H1 (cell line): ENCODE results near the gene DHH. TPM values are rescaled to one million over a fixed set of nuclear protein-coding genes. Genes with fewer than 3 reads are reported as not detected.

Source experiments
- CTCF ChIA-PET: fragments of 300-600 bp; sonication (Branson Sonifier 250); formaldehyde crosslinking; loops from one replicate; lab custom pipeline; 2021; ENCODE audit not compliant: partially characterized antibody; lab: Charles Lee
- POLR2A ChIA-PET: fragments of 300-600 bp; sonication (Branson Sonifier 250); formaldehyde crosslinking; loops from one replicate; lab custom pipeline; 2021; ENCODE audit warnings: inconsistent platforms; ENCODE audit not compliant: partially characterized antibody; lab: Charles Lee
- DNase-seq, 2 experiments: peaks; one replicate each; pipeline versions ENCODE4 v3.0.0 to v3.0.0-alpha.2; 2010 to 2022; ENCODE audit warnings: low spot score in 2 of 2, low read depth in 1 of 2, mixed read lengths in 1 of 2
- FAIRE-seq: peaks from 2 replicates; lab custom pipeline; 2011; peaks lifted over from hg19 to GRCh38; lab: Jason Lieb, UNC
- H2AFZ ChIP-seq: 2 replicates; pipeline ENCODE4 v1.8.1; 2012; ENCODE audit warnings: low read length, inconsistent platforms
- H2AK5ac ChIP-seq: 2 replicates; pipeline ENCODE4 v1.6.1; 2013; ENCODE audit warnings: low read depth, low read length
- H2BK120ac ChIP-seq: replicated peaks from 2 replicates; pipeline ENCODE3; 2013; ENCODE audit warnings: low read depth, low read length, inconsistent platforms
- H2BK12ac ChIP-seq: 2 replicates; pipeline ENCODE4 v1.6.1; 2013; ENCODE audit warnings: low read depth, low read length
- H2BK15ac ChIP-seq: 2 replicates; pipeline ENCODE4 v1.6.1; 2013; ENCODE audit warnings: low read length
- H2BK20ac ChIP-seq: 2 replicates; pipeline ENCODE4 v1.6.1; 2013; ENCODE audit warnings: low read length
- H2BK5ac ChIP-seq: 2 replicates; pipeline ENCODE4 v1.6.1; 2013; ENCODE audit warnings: low read depth, low read length
- H3K14ac ChIP-seq: 2 replicates; pipeline ENCODE4 v1.6.1; 2013; ENCODE audit warnings: inconsistent platforms; ENCODE audit not compliant: insufficient read length
- H3K18ac ChIP-seq: 2 replicates; pipeline ENCODE4 v1.6.1; 2013; ENCODE audit warnings: low read length; ENCODE audit errors: extremely low read depth
- H3K23ac ChIP-seq: 2 replicates; pipeline ENCODE4 v1.6.1; 2013; ENCODE audit warnings: inconsistent platforms; ENCODE audit not compliant: insufficient read length
- H3K23me2 ChIP-seq: 2 replicates; pipeline ENCODE4 v1.6.1; 2013; ENCODE audit warnings: low read depth, low read length
- H3K27ac ChIP-seq: 2 replicates; pipeline ENCODE4 v1.6.1; 2011; ENCODE audit warnings: low read depth, low read length, inconsistent platforms
- H3K27me3 ChIP-seq, 4 experiments: replicated peaks in 1 of 4; 1 replicate in 1 of 4; 2 replicates in 3 of 4; pipeline versions ENCODE4 v1.6.1 to v1.8.1; 2011 to 2013; ENCODE audit warnings: low read length in 3 of 4, mild to moderate bottlenecking in 3 of 4, inconsistent platforms in 2 of 4, mixed read lengths in 2 of 4, moderate library complexity in 1 of 4; ENCODE audit not compliant: control insufficient read depth in 3 of 4, insufficient read depth in 3 of 4; ENCODE audit errors: extremely low read depth in 1 of 4
- H3K36me3 ChIP-seq, 4 experiments: 2 replicates each; pipeline versions ENCODE4 v1.6.1 to v1.8.1; 2011 to 2013; ENCODE audit warnings: mild to moderate bottlenecking in 4 of 4, low read length in 3 of 4, moderate library complexity in 2 of 4, control low read depth in 1 of 4, inconsistent platforms in 1 of 4; ENCODE audit not compliant: insufficient read depth in 4 of 4, control insufficient read depth in 2 of 4
- H3K4ac ChIP-seq: replicated peaks from 2 replicates; pipeline ENCODE3; 2013; ENCODE audit warnings: low read length, low read depth, mixed read lengths, inconsistent platforms; ENCODE audit not compliant: insufficient read length
- H3K4me1 ChIP-seq, 4 experiments: replicated peaks in 1 of 4; 1 replicate in 1 of 4; 2 replicates in 3 of 4; pipeline versions ENCODE4 v1.6.1 to v1.8.1; 2011 to 2013; ENCODE audit warnings: low read length in 3 of 4, inconsistent platforms in 2 of 4, mixed read lengths in 1 of 4; ENCODE audit not compliant: insufficient read depth in 4 of 4, control insufficient read depth in 3 of 4
- H3K4me2 ChIP-seq, 2 experiments: 2 replicates each; pipeline versions ENCODE4 v1.6.1 to v1.8.1; 2011 to 2013; ENCODE audit warnings: low read depth in 2 of 2, low read length in 2 of 2, control low read depth in 1 of 2, inconsistent platforms in 1 of 2, mild to moderate bottlenecking in 1 of 2; ENCODE audit not compliant: insufficient read depth in 1 of 2
- H3K4me3 ChIP-seq, 4 experiments: fragments of 200-600, 300-600 bp in 1 of 4; sonication (generic), shearing (Covaris generic), sonication (Bioruptor Twin) in 1 of 4; 2 replicates each; pipeline versions ENCODE4 v1.5.1 to v1.8.1; 2011 to 2016; ENCODE audit warnings: low read length in 4 of 4, low read depth in 3 of 4, control low read depth in 2 of 4, inconsistent platforms in 2 of 4, mild to moderate bottlenecking in 2 of 4, mixed read lengths in 1 of 4, moderate library complexity in 1 of 4; ENCODE audit not compliant: insufficient read depth in 2 of 4; ENCODE audit errors: extremely low read depth in 1 of 4
- H3K56ac ChIP-seq: replicated peaks from 2 replicates; pipeline ENCODE3; 2013; ENCODE audit warnings: low read depth, mild to moderate bottlenecking, mixed read lengths, low read length, inconsistent platforms; ENCODE audit not compliant: insufficient read length
- H3K79me1 ChIP-seq: 2 replicates; pipeline ENCODE4 v1.6.1; 2013; ENCODE audit warnings: low read depth, low read length, control low read depth
- H3K79me2 ChIP-seq, 2 experiments: 2 replicates each; pipeline versions ENCODE4 v1.6.1 to v1.8.1; 2012 to 2013; ENCODE audit warnings: low read length in 2 of 2, mild to moderate bottlenecking in 2 of 2, inconsistent platforms in 1 of 2; ENCODE audit not compliant: insufficient read depth in 2 of 2, control insufficient read depth in 1 of 2
- H3K9ac ChIP-seq, 4 experiments: replicated peaks in 1 of 4; 1 replicate in 1 of 4; 2 replicates in 3 of 4; pipeline versions ENCODE4 v1.6.1 to v1.8.1; 2011 to 2013; ENCODE audit warnings: low read depth in 3 of 4, low read length in 3 of 4, control low read depth in 2 of 4, mild to moderate bottlenecking in 2 of 4, moderate library complexity in 2 of 4, inconsistent platforms in 1 of 4; ENCODE audit errors: extremely low read depth in 1 of 4
- H3K9me3 ChIP-seq, 2 experiments: 2 replicates each; pipeline versions ENCODE4 v1.6.1 to v1.8.1; 2012 to 2013; ENCODE audit warnings: mild to moderate bottlenecking in 2 of 2, moderate library complexity in 2 of 2, control low read depth in 1 of 2, inconsistent platforms in 1 of 2, low read depth in 1 of 2, low read length in 1 of 2, mixed read lengths in 1 of 2; ENCODE audit not compliant: insufficient read depth in 2 of 2
- H4K20me1 ChIP-seq, 2 experiments: replicated peaks in 1 of 2; 2 replicates each; pipeline versions ENCODE3 to v1.8.1; 2011 to 2013; ENCODE audit warnings: inconsistent platforms in 2 of 2, low read length in 2 of 2, mild to moderate bottlenecking in 1 of 2; ENCODE audit not compliant: insufficient read depth in 2 of 2, control insufficient read depth in 1 of 2
- H4K5ac ChIP-seq: 2 replicates; pipeline ENCODE4 v1.6.1; 2013; ENCODE audit warnings: low read length, low read depth, mixed read lengths, inconsistent platforms; ENCODE audit not compliant: insufficient read length
- H4K8ac ChIP-seq: 2 replicates; pipeline ENCODE4 v1.8.0; 2013; ENCODE audit warnings: mild to moderate bottlenecking, moderate library complexity, low read length, inconsistent platforms; ENCODE audit not compliant: insufficient read depth; ENCODE audit errors: extremely low read depth
- H4K91ac ChIP-seq: replicated peaks from 2 replicates; pipeline ENCODE3; 2013; ENCODE audit warnings: low read length, mixed read lengths, inconsistent platforms; ENCODE audit not compliant: insufficient read length
- CTCF ChIP-seq, 3 experiments: IDR thresholded peaks; 1 replicate in 2 of 3; 2 replicates in 1 of 3; pipeline versions ENCODE4 v1.5.1 to v1.6.1; 2011; ENCODE audit warnings: low read length in 3 of 3, mild to moderate bottlenecking in 3 of 3, inconsistent platforms in 2 of 3, low read depth in 1 of 3, moderate library complexity in 1 of 3; ENCODE audit not compliant: insufficient read depth in 1 of 3; ENCODE audit errors: control extremely low read depth in 1 of 3
- EP300 ChIP-seq, 2 experiments: IDR thresholded peaks; 1 replicate in 1 of 2; 2 replicates in 1 of 2; pipeline ENCODE4 v1.6.1; 2011 to 2012; ENCODE audit warnings: low read depth in 2 of 2, low read length in 2 of 2, mild to moderate bottlenecking in 2 of 2, borderline replicate concordance in 1 of 2, inconsistent platforms in 1 of 2, moderate library complexity in 1 of 2
- GTF2F1 ChIP-seq: IDR thresholded peaks from 2 replicates; pipeline ENCODE4 v1.6.1; 2012; ENCODE audit warnings: low read depth, low read length, improper control_type of control experiment, borderline replicate concordance
- KDM4A ChIP-seq: IDR thresholded peaks from one replicate; pipeline ENCODE4 v1.7.1; 2012; ENCODE audit warnings: low read depth, mild to moderate bottlenecking, moderate library complexity, low read length, inconsistent platforms; ENCODE audit not compliant: severe bottlenecking
- MAX ChIP-seq: IDR thresholded peaks from 2 replicates; pipeline ENCODE4 v1.6.1; 2012; ENCODE audit warnings: inconsistent platforms
- PHF8 ChIP-seq: fragments of 200-600 bp; sonication (generic); conservative IDR thresholded peaks from 2 replicates; pipeline ENCODE4 v1.7.1; 2012; ENCODE audit warnings: low read depth, mild to moderate bottlenecking, inconsistent platforms, low read length, moderate library complexity
- POLR2AphosphoS5 ChIP-seq: IDR thresholded peaks from 2 replicates; pipeline ENCODE4 v1.6.1; 2011; ENCODE audit warnings: low read depth, low read length
- POU5F1 ChIP-seq: IDR thresholded peaks from 2 replicates; pipeline ENCODE4 v1.6.1; 2011; ENCODE audit warnings: low read depth, mild to moderate bottlenecking, low read length, moderate library complexity
- TAF1 ChIP-seq: IDR thresholded peaks from 2 replicates; pipeline ENCODE4 v1.6.1; 2011; ENCODE audit warnings: mild to moderate bottlenecking, low read depth, low read length
- TAF7 ChIP-seq: optimal IDR thresholded peaks from 2 replicates; pipeline ENCODE3; 2011; ENCODE audit warnings: low read depth, mild to moderate bottlenecking, inconsistent platforms, low read length, moderate library complexity, borderline replicate concordance
- WGBS, 2 experiments: shearing (Covaris generic) in 1 of 2; methylation state at CpG; one replicate each; pipeline versions ENCODE4 v1.1.6 to v1.1.7; 2013 to 2015; ENCODE audit warnings: low lambda C conversion rate in 2 of 2, mixed read lengths in 2 of 2, inconsistent platforms in 1 of 2, low coverage in 1 of 2, missing lambda C conversion rate in 1 of 2; ENCODE audit not compliant: insufficient replicate concordance in 2 of 2, insufficient coverage in 1 of 2, insufficient read length in 1 of 2; ENCODE audit errors: extremely low coverage in 1 of 2, missing lambda C conversion rate in 1 of 2; 5-methylcytosine and 5-hydroxymethylcytosine counted together
- polyA plus RNA-seq, 7 experiments: library from polyadenylated mRNA; depleted of rRNA in 3 of 7; stranded (reverse) in 5 of 7; unstranded in 2 of 7; fragments of >200 nt in 5 of 7; fragments of 200-250 nt in 2 of 7; gene quantifications; 1 replicate in 5 of 7; 2 replicates in 1 of 7; 4 replicates in 1 of 7; pipeline versions ENCODE4 v1.2.1 to v1.2.3, GENCODE V29; 2011 to 2013; ENCODE audit warnings: missing spikeins in 2 of 7, mixed read lengths in 2 of 7
- total RNA-seq: library from RNA; stranded (reverse); fragmentation: NEBNext Ultra II Directional; extraction: Animal tissue kit (Norgen Biotek cat#: 25700); gene quantifications from 2 replicates; pipeline ENCODE4 v1.2.1, GENCODE V29; 2021

Gene DHH
- total and polyA plus RNA-seq, 2 of the 8 experiments (the other 6 are each of a cell fraction or from before 2014, with no cell fraction given), result 0.03 to 0.11 TPM

- Histone ChIP-seq H3K79me1 (peaks cover 14% of the 10 kb centered on the region; the same call in 1 of the 2 replicates), H2BK20ac (no peak overlapping the region), H3K79me2 (peaks cover 0 to 20% of the 10 kb centered on the region in 2 experiments; a peak in 2 of 4 replicates), H3K27me3 (no peaks in the 10 kb centered on the region), H3K9ac (peak overlapping the region in 3 of 4 experiments; percentile 31 to 69 (median 45); a peak in 5 of 7 replicates), H3K56ac (peak overlapping the region; percentile 48), H3K9me3 (no peaks in the 10 kb centered on the region), H4K91ac (no peak overlapping the region), H3K23ac (no peak overlapping the region), H3K4me2 (peak overlapping the region; percentile 66 to 77), H2AFZ (peak overlapping the region; percentile 89; the same call in 1 of the 2 replicates), H2BK120ac (no peak overlapping the region), H3K23me2 (peaks cover 9% of the 10 kb centered on the region; the same call in 1 of the 2 replicates), H3K36me3 (no peaks in the 10 kb centered on the region), H2BK12ac (no peak overlapping the region), H4K5ac (peak overlapping the region; percentile 57), H3K18ac (no peak overlapping the region; the same call in 1 of the 2 replicates), H3K4me3 (peak overlapping the region; percentile 74 to 99 (median 92)), H2BK15ac (no peak overlapping the region), H3K4ac (no peak overlapping the region), H3K27ac (peak overlapping the region; percentile 27; the same call in 1 of the 2 replicates), H4K20me1 (peaks cover 3 to 15% of the 10 kb centered on the region in 2 experiments), H3K14ac (no peak overlapping the region), H4K8ac (no peak overlapping the region), H2AK5ac (no peak overlapping the region), H3K4me1 (peaks cover 0 to 10% (median 2%) of the 10 kb centered on the region in 4 experiments; a peak in 3 of 7 replicates), H2BK5ac (no peak overlapping the region)
- ChIA-PET POLR2A (interaction anchor here (1.0 to 4.4 kb wide), 9 partner anchors 9 to 22 kb away, joined by 3 to 51 read pairs (median 6); partner anchors contain the start of genes DHH and TUBA1B), CTCF (interaction anchor here (0.7 to 16.2 kb wide), 8 partner anchors 9 to 238 kb away, joined by 3 to 235 read pairs (median 18); partner anchors contain the start of genes DHH and TUBA1B)
- 55% methylated on average over 6 of the region's 6 CpGs; no CpG with 5 or more reads in 1 of the 2 experiments for WGBS, 2 experiments
- no peak for FAIRE-seq
- DNase-seq, result no peak
- TF ChIP-seq POU5F1 (no peak), CTCF (IDR thresholded peaks at IDR 0.05; ENCODE audit: control extremely low read depth in 1 of 3, insufficient read depth in 1 of 3, low read depth in 1 of 3, low read length in 3 of 3) (no peak), POLR2AphosphoS5 (no peak), GTF2F1 (no peak), PHF8 (no peak), TAF1 (no peak), TAF7 (no peak), KDM4A (no peak), EP300 (IDR thresholded peaks at IDR 0.05; ENCODE audit: borderline replicate concordance in 1 of 2, low read depth in 2 of 2, low read length in 2 of 2) (no peak), MAX (no peak)
These were observed 16.6 kb upstream of the DHH start for GRCh38 chr12:49111206-49111605.
